ENCODE results near the gene LACTB.
"Not testable (repeated sequence)": the region's sequence is repeated elsewhere in the genome, so short reads cannot be mapped to it uniquely, and the experiment has no call there.

DNA sequence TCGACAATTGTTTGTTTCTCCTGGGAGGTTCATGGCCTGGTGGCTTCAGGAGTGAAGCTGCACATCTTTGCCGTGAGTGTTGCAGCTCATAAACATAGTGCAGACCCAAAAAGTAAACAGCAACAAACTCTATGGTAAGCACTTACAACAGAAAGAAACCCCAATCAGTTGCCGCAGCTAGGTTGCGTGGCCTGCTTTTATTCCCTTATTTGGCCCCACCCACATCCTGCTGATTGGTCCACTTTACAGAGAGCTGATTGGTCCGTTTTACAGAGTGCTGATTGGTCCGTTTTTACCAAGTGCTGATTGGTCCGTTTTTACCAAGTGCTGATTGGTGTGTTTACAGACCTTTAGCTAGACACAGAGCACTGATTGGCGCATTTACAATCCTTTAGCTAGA, 16.3 kb upstream of the LACTB start:
- TF ChIP-seq POLR2A (IDR thresholded peaks at IDR 0.05; ENCODE audit: low read length); GATA1 (IDR thresholded peaks at IDR 0.05; ENCODE audit: low read depth, low read length): not testable (repeated sequence)

All from erythroblast (primary cell).